C1 segment of cervical spinal cord (tissue), 14 donors: Measurements from ENCODE around the gene GORASP1.
A peak's percentile ranks its signal among the peaks of the same experiment; 100 is the strongest.

Experiments used
- DNase-seq, 14 donors: peaks; one replicate each; lab custom pipeline; 2025; lab: John Stamatoyannopoulos, UW

GORASP1 gene

GRCh38 chr3:39125841-39126500 is 18.5 kb upstream of the GORASP1 start:
- DNase-seq: no peak

GRCh38 chr3:39124876-39125840 is 17.7 kb upstream of the GORASP1 start:
- no peak for DNase-seq

GRCh38 chr3:39122813-39123212 is 15.4 kb upstream of the GORASP1 start:
- no peak for DNase-seq

GRCh38 chr3:39121621-39122020 is 14.2 kb upstream of the GORASP1 start:
- no peak for DNase-seq

GRCh38 chr3:39118931-39119660 is 11.7 kb upstream of the GORASP1 start:
- no peak for DNase-seq

- DNase-seq: no peak
These were observed 10.7 kb upstream of the GORASP1 start for GRCh38 chr3:39118079-39118478.

GRCh38 chr3:39115870-39116269 is 8.4 kb upstream of the GORASP1 start:
- no peak for DNase-seq

GRCh38 chr3:39114456-39114855 is 7.0 kb upstream of the GORASP1 start:
- DNase-seq: no peak

GRCh38 chr3:39113291-39113690 is 5.9 kb upstream of the GORASP1 start:
- DNase-seq: no peak

GRCh38 chr3:39112535-39112934 is 5.1 kb upstream of the GORASP1 start:
- no peak for DNase-seq

- no peak for DNase-seq
These were observed 4.7 kb upstream of the GORASP1 start for GRCh38 chr3:39112113-39112512.

- DNase-seq: no peak
These were observed 2.7 kb upstream of the GORASP1 start for GRCh38 chr3:39110041-39110639.

GRCh38 chr3:39109086-39109485 is 1.7 kb upstream of the GORASP1 start:
- no peak for DNase-seq

- DNase-seq: no peak
These were observed 828 bp upstream of the GORASP1 start for GRCh38 chr3:39108200-39108710.

GRCh38 chr3:39106851-39107387 is 508 bp downstream of the GORASP1 start:
- DNase-seq: peak in 4 of 14 donors; percentile 64 to 79 (median 66)

GRCh38 chr3:39106281-39106811 is 1.1 kb downstream of the GORASP1 start:
- no peak for DNase-seq

GRCh38 chr3:39105687-39106063 is 1.8 kb downstream of the GORASP1 start:
- DNase-seq: no peak

GRCh38 chr3:39104961-39105686 is 2.3 kb downstream of the GORASP1 start:
- DNase-seq: no peak

GRCh38 chr3:39103791-39104552 is 3.5 kb downstream of the GORASP1 start:
- DNase-seq: no peak

- no peak for DNase-seq
These were observed 4.1 kb downstream of the GORASP1 start for GRCh38 chr3:39103324-39103693.
